T-helper 9 cell (primary cell): ENCODE data around the gene AP3B1.

ENCODE experiments used
- DNase-seq: peaks from one replicate; pipeline ENCODE4 v3.0.0-alpha.2; 2020

The AP3B1 gene

GRCh38 chr5:77958642-77959330 lies 335.7 kb downstream of the AP3B1 start:
- no peak for DNase-seq

GRCh38 chr5:77957931-77958521 lies 336.5 kb downstream of the AP3B1 start:
- DNase-seq = no peak

GRCh38 chr5:77957516-77957915 lies 337.0 kb downstream of the AP3B1 start:
- no peak for DNase-seq

GRCh38 chr5:77957081-77957480 lies 337.4 kb downstream of the AP3B1 start:
- no peak for DNase-seq

GRCh38 chr5:77955577-77955976 lies 338.9 kb downstream of the AP3B1 start:
- no peak for DNase-seq

GRCh38 chr5:77953374-77953773 lies 341.1 kb downstream of the AP3B1 start:
- no peak for DNase-seq

- DNase-seq = no peak
Measured at GRCh38 chr5:77952636-77953212, 341.8 kb downstream of the AP3B1 start.
